H1 (cell line): ENCODE data around the gene NRXN3.

Source experiments
- BRCA1 ChIP-seq: IDR thresholded peaks from 2 replicates; pipeline ENCODE4 v1.6.1; 2012; ENCODE audit warnings: low read depth, low read length, improper control_type of control experiment
- EZH2 ChIP-seq: fragments of 200-600 bp; sonication (generic); IDR thresholded peaks from 2 replicates; pipeline ENCODE4 v1.7.1; 2012; ENCODE audit warnings: low read depth, mild to moderate bottlenecking, moderate library complexity, low read length, inconsistent platforms; ENCODE audit not compliant: severe bottlenecking
- JUN ChIP-seq: IDR thresholded peaks from 2 replicates; pipeline ENCODE4 v1.6.1; 2011; ENCODE audit warnings: low read depth, mild to moderate bottlenecking, improper control_type of control experiment, low read length
- POLR2A ChIP-seq, 2 experiments: IDR thresholded peaks; 1 replicate in 1 of 2; 2 replicates in 1 of 2; pipeline ENCODE4 v1.6.1; 2011; ENCODE audit warnings: low read depth in 2 of 2, low read length in 2 of 2, mild to moderate bottlenecking in 2 of 2; ENCODE audit errors: control extremely low read depth in 1 of 2
- POLR2AphosphoS5 ChIP-seq: IDR thresholded peaks from 2 replicates; pipeline ENCODE4 v1.6.1; 2011; ENCODE audit warnings: low read depth, low read length
- YY1 ChIP-seq: IDR thresholded peaks from 2 replicates; pipeline ENCODE4 v1.6.1; 2011; ENCODE audit warnings: low read depth, mild to moderate bottlenecking, low read length
- TF ChIP-seq, protein P1 (sequence below), 3 experiments: IDR thresholded peaks; 1 replicate in 2 of 3; 2 replicates in 1 of 3; pipeline versions ENCODE4 v1.5.1 to v1.6.1; 2011; ENCODE audit warnings: low read length in 3 of 3, mild to moderate bottlenecking in 3 of 3, inconsistent platforms in 2 of 3, low read depth in 1 of 3, moderate library complexity in 1 of 3; ENCODE audit not compliant: insufficient read depth in 1 of 3; ENCODE audit errors: control extremely low read depth in 1 of 3

DNA sequence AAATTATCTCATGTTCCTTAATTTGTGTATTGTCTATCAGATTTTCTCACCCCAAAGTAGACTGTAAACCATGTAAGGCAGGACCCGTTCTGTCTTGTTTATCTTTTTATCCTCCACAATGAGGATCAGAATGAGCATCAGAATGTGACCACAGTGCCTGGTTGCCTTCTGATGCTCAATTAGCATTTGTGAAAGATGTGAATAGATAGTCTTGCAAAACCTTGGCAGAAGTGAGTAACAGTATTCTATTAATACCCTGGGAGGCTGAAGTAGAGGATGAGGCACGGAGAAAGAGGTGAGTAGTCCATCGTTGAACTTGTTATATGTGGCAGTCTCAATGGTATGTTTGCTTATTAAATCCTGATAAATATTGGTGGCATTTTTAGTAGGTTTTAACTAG is 781.4 kb downstream of the NRXN3 start:
- TF ChIP-seq BRCA1 (no peak), JUN (no peak), POLR2A (IDR thresholded peaks at IDR 0.05; ENCODE audit: control extremely low read depth in 1 of 2, low read depth in 2 of 2, low read length in 2 of 2) (no peak), EZH2 (no peak), YY1 (no peak), POLR2AphosphoS5 (no peak)
- TF ChIP-seq, protein P1, sequence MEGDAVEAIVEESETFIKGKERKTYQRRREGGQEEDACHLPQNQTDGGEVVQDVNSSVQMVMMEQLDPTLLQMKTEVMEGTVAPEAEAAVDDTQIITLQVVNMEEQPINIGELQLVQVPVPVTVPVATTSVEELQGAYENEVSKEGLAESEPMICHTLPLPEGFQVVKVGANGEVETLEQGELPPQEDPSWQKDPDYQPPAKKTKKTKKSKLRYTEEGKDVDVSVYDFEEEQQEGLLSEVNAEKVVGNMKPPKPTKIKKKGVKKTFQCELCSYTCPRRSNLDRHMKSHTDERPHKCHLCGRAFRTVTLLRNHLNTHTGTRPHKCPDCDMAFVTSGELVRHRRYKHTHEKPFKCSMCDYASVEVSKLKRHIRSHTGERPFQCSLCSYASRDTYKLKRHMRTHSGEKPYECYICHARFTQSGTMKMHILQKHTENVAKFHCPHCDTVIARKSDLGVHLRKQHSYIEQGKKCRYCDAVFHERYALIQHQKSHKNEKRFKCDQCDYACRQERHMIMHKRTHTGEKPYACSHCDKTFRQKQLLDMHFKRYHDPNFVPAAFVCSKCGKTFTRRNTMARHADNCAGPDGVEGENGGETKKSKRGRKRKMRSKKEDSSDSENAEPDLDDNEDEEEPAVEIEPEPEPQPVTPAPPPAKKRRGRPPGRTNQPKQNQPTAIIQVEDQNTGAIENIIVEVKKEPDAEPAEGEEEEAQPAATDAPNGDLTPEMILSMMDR (IDR thresholded peaks at IDR 0.05; ENCODE audit: control extremely low read depth in 1 of 3, insufficient read depth in 1 of 3, low read depth in 1 of 3, low read length in 3 of 3) = no peak
